K562 (cell line): ENCODE data around the gene OR52A5. TPM values are rescaled to one million over a fixed set of nuclear protein-coding genes. Genes with fewer than 3 reads are reported as not detected.
A peak's percentile ranks its signal among the peaks of the same experiment; 100 is the strongest.

ENCODE experiments used
- ARID1B ChIP-seq: fragments of 450-650 bp; IDR thresholded peaks from 2 replicates; pipeline ENCODE4 v1.6.1; 2016; ENCODE audit warnings: antibody characterized with exemption, mild to moderate bottlenecking, inconsistent platforms
- CBFA2T3 ChIP-seq: fragments of 450-650 bp; IDR thresholded peaks from 2 replicates; pipeline ENCODE4 v1.6.1; 2017
- CGGBP1 ChIP-seq: fragments of 250-450 bp; sonication (Bioruptor Pico); IDR thresholded peaks from 2 replicates; pipeline ENCODE4 v1.9.0; 2021; ENCODE audit warnings: mild to moderate bottlenecking
- DEAF1 ChIP-seq: fragments of 450-650 bp; formaldehyde crosslinking; IDR thresholded peaks from 2 replicates; pipeline ENCODE4 v1.4.0; 2020; ENCODE audit warnings: mild to moderate bottlenecking, moderate library complexity
- ESRRB ChIP-seq: fragments of 250-450 bp; sonication (Bioruptor Pico); IDR thresholded peaks from 2 replicates; pipeline ENCODE4 v1.5.0; 2020; ENCODE audit warnings: mild to moderate bottlenecking, moderate library complexity, borderline replicate concordance
- JUND ChIP-seq, 2 experiments: IDR thresholded peaks; 2 replicates in 1 of 2; 3 replicates in 1 of 2; pipeline ENCODE4 v1.6.1; 2011; ENCODE audit warnings: borderline replicate concordance in 2 of 2, low read depth in 2 of 2, low read length in 2 of 2, improper control_type of control experiment in 1 of 2, missing biosample characterization in 1 of 2, missing genetic modification characterization in 1 of 2, missing genetic modification reagents in 1 of 2
- LCOR ChIP-seq: sonication (generic); formaldehyde crosslinking; IDR thresholded peaks from 2 replicates; pipeline ENCODE4 v1.8.0; 2022; ENCODE audit warnings: mild to moderate bottlenecking, missing genetic modification reagents
- MYNN ChIP-seq, 2 experiments: sonication (generic); formaldehyde crosslinking in 1 of 2; IDR thresholded peaks; 2 replicates each; pipeline versions ENCODE4 v1.5.0 to v1.6.1; 2016 to 2020; ENCODE audit warnings: antibody characterized with exemption in 1 of 2, missing genetic modification reagents in 1 of 2
- NBN ChIP-seq: fragments of 450-650 bp; IDR thresholded peaks from 2 replicates; pipeline ENCODE4 v1.6.1; 2016; ENCODE audit warnings: low read depth, mild to moderate bottlenecking
- NUFIP1 ChIP-seq: fragments of 450-650 bp; IDR thresholded peaks from 2 replicates; pipeline ENCODE4 v1.6.1; 2018; ENCODE audit not compliant: partially characterized antibody
- RCOR1 ChIP-seq, 2 experiments: IDR thresholded peaks; 2 replicates each; pipeline ENCODE4 v1.6.1; 2012; ENCODE audit warnings: low read depth in 2 of 2, low read length in 2 of 2, borderline replicate concordance in 1 of 2, improper control_type of control experiment in 1 of 2
- U2AF1 ChIP-seq: fragments of 200-400 bp; formaldehyde crosslinking; optimal IDR thresholded peaks from 2 replicates; pipeline ENCODE3; 2017; ENCODE audit warnings: mild to moderate bottlenecking, low read depth, low read length, moderate library complexity
- YY1 ChIP-seq, 3 experiments: IDR thresholded peaks; 2 replicates each; pipeline ENCODE4 v1.6.1; 2011; ENCODE audit warnings: low read length in 2 of 3, mild to moderate bottlenecking in 2 of 3, moderate library complexity in 2 of 3, borderline replicate concordance in 1 of 3, control low read depth in 1 of 3, low read depth in 1 of 3; ENCODE audit not compliant: insufficient read depth in 3 of 3, insufficient replicate concordance in 2 of 3, control insufficient read depth in 1 of 3, insufficient read length in 1 of 3; ENCODE audit errors: extremely low read depth in 1 of 3
- ZC3H11A ChIP-seq: IDR thresholded peaks from 2 replicates; pipeline ENCODE4 v1.6.1; 2012; ENCODE audit warnings: low read depth, low read length, improper control_type of control experiment
- ZKSCAN3 ChIP-seq: fragments of 250-450 bp; sonication (Bioruptor Pico); IDR thresholded peaks from 2 replicates; pipeline ENCODE4 v1.4.0; 2020
- ZNF449 ChIP-seq: fragments of 250-450 bp; sonication (Bioruptor Pico); IDR thresholded peaks from 2 replicates; pipeline ENCODE4 v1.8.0; 2022; ENCODE audit warnings: moderate library complexity, mild to moderate bottlenecking, inconsistent platforms
- polyA plus RNA-seq, 8 experiments: library from polyadenylated mRNA; depleted of rRNA in 4 of 8; stranded (reverse) in 5 of 8; unstranded in 3 of 8; fragments of >200 nt; fragmentation: Nextera tagmentation in 2 of 8; fragmentation: Illumina TruSeq in 1 of 8; extraction: Ambion mirVana in 2 of 8; extraction: Trizol in 1 of 8; gene quantifications; 2 replicates each; pipeline versions ENCODE4 v1.2.1 to v1.2.3, GENCODE V29; 2011 to 2014; ENCODE audit warnings: inconsistent platforms in 1 of 8, missing spikeins in 1 of 8
- total RNA-seq, 7 experiments: library from RNA; depleted of rRNA in 6 of 7; stranded (reverse); fragments of >200 nt in 6 of 7; fragmentation: Illumina TruSeq in 2 of 7; extraction: Trizol in 2 of 7; gene quantifications; 2 replicates each; pipeline versions ENCODE4 v1.2.1 to v1.2.3, GENCODE V29; 2011 to 2021; ENCODE audit warnings: low replicate concordance in 1 of 7

The OR52A5 gene
- total and polyA plus RNA-seq, 9 of the 15 experiments (the other 6 are each of a cell fraction or from before 2014, with no cell fraction given): 0.04 to 1.1 (median 0.94) TPM; not detected in 6

GRCh38 chr11:5129457-5129877, 8.7 kb downstream of the OR52A5 start (continued):
- TF ChIP-seq DEAF1 (CRISPR knock-in tag) (no peak), RCOR1 (IDR thresholded peaks at IDR 0.05; ENCODE audit: borderline replicate concordance in 1 of 2, low read depth in 2 of 2, low read length in 2 of 2) (peak in 1 of 2 experiments; percentile 85; a peak in 1 of 4 replicates), ZC3H11A (no peak), U2AF1 (no peak), NBN (peak; percentile 39; the same call in 1 of the 2 replicates), ESRRB (CRISPR knock-in tag) (no peak), JUND (IDR thresholded peaks at IDR 0.05; ENCODE audit: borderline replicate concordance, low read depth, low read length) (peak; percentile 97), JUND (tag; IDR thresholded peaks at IDR 0.05; ENCODE audit: borderline replicate concordance, low read depth, low read length) (peak; percentile 96), CGGBP1 (CRISPR knock-in tag) (no peak), MYNN (IDR thresholded peaks at IDR 0.05) (0 out of 2 replicates have a peak, but pooled peaks have one; percentile 33), MYNN (CRISPR knock-in tag; IDR thresholded peaks at IDR 0.05) (no peak), YY1 (IDR thresholded peaks at IDR 0.05; ENCODE audit: borderline replicate concordance in 1 of 3, control insufficient read depth in 1 of 3, extremely low read depth in 1 of 3, insufficient read depth in 3 of 3, insufficient read length in 1 of 3, insufficient replicate concordance in 2 of 3, low read depth in 1 of 3, low read length in 2 of 3) (no peak), ZKSCAN3 (no peak), ARID1B (peak; percentile 83), LCOR (0 out of 2 replicates have a peak, but pooled peaks have one; percentile 37), ZNF449 (CRISPR knock-in tag) (no peak), CBFA2T3 (peak; percentile 73), NUFIP1 (no peak)
